HG03565 (cell line): Measurements from ENCODE around the gene MARCHF6.
"Not testable (repeated sequence)": the region's sequence is repeated elsewhere in the genome, so short reads cannot be mapped to it uniquely, and the experiment has no call there.

ENCODE experiments used
- ATAC-seq: cut with Tn5 transposase; IDR thresholded peaks from one replicate; pipeline ENCODE4 v1.9.1; 2021; ENCODE audit warnings: mild to moderate bottlenecking, moderate library complexity; ENCODE audit not compliant: unreplicated experiment

The MARCHF6 gene

GRCh38 chr5:10374046-10375022, 20.8 kb downstream of the MARCHF6 start:
- no peak for ATAC-seq

- not testable (repeated sequence) for ATAC-seq
These were observed 21.7 kb downstream of the MARCHF6 start for GRCh38 chr5:10375146-10375545.

- ATAC-seq, result no peak
These were observed 23.0 kb downstream of the MARCHF6 start for GRCh38 chr5:10376544-10376943.

- no peak for ATAC-seq
These were observed 23.6 kb downstream of the MARCHF6 start for GRCh38 chr5:10377081-10377480.

- no peak for ATAC-seq
These were observed 28.3 kb downstream of the MARCHF6 start for GRCh38 chr5:10381803-10382202.

GRCh38 chr5:10384483-10384882, 31.0 kb downstream of the MARCHF6 start:
- ATAC-seq, result no peak

GRCh38 chr5:10387690-10388089, 34.2 kb downstream of the MARCHF6 start:
- no peak for ATAC-seq

- ATAC-seq, result no peak
These were observed 37.6 kb downstream of the MARCHF6 start for GRCh38 chr5:10391130-10391529.

GRCh38 chr5:10392567-10393328, 39.3 kb downstream of the MARCHF6 start:
- ATAC-seq, result not testable (repeated sequence)

- no peak for ATAC-seq
These were observed 40.0 kb downstream of the MARCHF6 start for GRCh38 chr5:10393491-10393890.

- ATAC-seq, result no peak
These were observed 43.1 kb downstream of the MARCHF6 start for GRCh38 chr5:10396552-10396951.

GRCh38 chr5:10399839-10400238, 46.3 kb downstream of the MARCHF6 start:
- no peak for ATAC-seq

- ATAC-seq, result no peak
These were observed 46.9 kb downstream of the MARCHF6 start for GRCh38 chr5:10400411-10400810.

- ATAC-seq, result no peak
These were observed 47.3 kb downstream of the MARCHF6 start for GRCh38 chr5:10400831-10401230.

GRCh38 chr5:10401498-10401897, 48.0 kb downstream of the MARCHF6 start:
- ATAC-seq, result peak; percentile 54
